Urothelium cell line (cell line): ENCODE results near the gene RARRES1.

Source experiments
- DNase-seq: peaks from one replicate; pipeline ENCODE4 v3.0.0; 2011; ENCODE audit warnings: low spot score, mixed read lengths
- FAIRE-seq: peaks from 2 replicates; lab custom pipeline; 2011; peaks lifted over from hg19 to GRCh38; lab: Jason Lieb, UNC

Gene RARRES1

GRCh38 chr3:158731938-158732855 lies at the start of gene RARRES1:
TSS of gene RARRES1 (minus strand) at chr3:158732457. CDS start at chr3:158732415, 42 bp downstream.
- FAIRE-seq (no peak), DNase-seq (no peak)

GRCh38 chr3:158781849-158782248 lies 49.6 kb upstream of the RARRES1 start:
- no peak for FAIRE-seq
- no peak for DNase-seq

GRCh38 chr3:158781191-158781590 lies 48.9 kb upstream of the RARRES1 start:
- no peak for DNase-seq
- no peak for FAIRE-seq

- DNase-seq, result no peak
- no peak for FAIRE-seq
Measured at GRCh38 chr3:158780766-158781165, 48.5 kb upstream of the RARRES1 start.

GRCh38 chr3:158777161-158777873 lies 45.1 kb upstream of the RARRES1 start:
- no peak for DNase-seq
- no peak for FAIRE-seq

- FAIRE-seq (no peak), DNase-seq (no peak)
Measured at GRCh38 chr3:158776531-158776930, 44.3 kb upstream of the RARRES1 start.

GRCh38 chr3:158775426-158776410 lies 43.5 kb upstream of the RARRES1 start:
- DNase-seq (no peak), FAIRE-seq (no peak)

GRCh38 chr3:158774965-158775364 lies 42.7 kb upstream of the RARRES1 start:
- no peak for FAIRE-seq
- DNase-seq, result no peak

- DNase-seq (no peak), FAIRE-seq (no peak)
Measured at GRCh38 chr3:158773845-158774830, 41.9 kb upstream of the RARRES1 start.

- no peak for DNase-seq
- FAIRE-seq, result no peak
Measured at GRCh38 chr3:158773166-158773565, 40.9 kb upstream of the RARRES1 start.

GRCh38 chr3:158771982-158772381 lies 39.7 kb upstream of the RARRES1 start:
- DNase-seq (no peak), FAIRE-seq (no peak)

- DNase-seq, result no peak
- no peak for FAIRE-seq
Measured at GRCh38 chr3:158771577-158771976, 39.3 kb upstream of the RARRES1 start.

- FAIRE-seq (no peak), DNase-seq (no peak)
Measured at GRCh38 chr3:158770741-158771350, 38.6 kb upstream of the RARRES1 start.

- FAIRE-seq (no peak), DNase-seq (no peak)
Measured at GRCh38 chr3:158769952-158770740, 37.9 kb upstream of the RARRES1 start.

- FAIRE-seq, result no peak
Measured at GRCh38 chr3:158769549-158769948, 37.3 kb upstream of the RARRES1 start.

GRCh38 chr3:158768881-158769543 lies 36.8 kb upstream of the RARRES1 start:
- FAIRE-seq, result no peak
- peak; percentile 34 for DNase-seq

More at GRCh38 chr3:158769549-158769948, 37.3 kb upstream of the RARRES1 start:
- DNase-seq, result no peak

- FAIRE-seq (no peak), DNase-seq (no peak)
Measured at GRCh38 chr3:158768361-158768787, 36.1 kb upstream of the RARRES1 start.

- no peak for FAIRE-seq
Measured at GRCh38 chr3:158766364-158766763, 34.1 kb upstream of the RARRES1 start.

More at GRCh38 chr3:158766364-158766763, 34.1 kb upstream of the RARRES1 start:
- DNase-seq, result no peak
